Measurements from ENCODE around the gene SDK1. TPM values are rescaled to one million over a fixed set of nuclear protein-coding genes. Genes with fewer than 3 reads are reported as not detected.

The SDK1 gene
- total RNA-seq, 1 experiment from 2014 or later, result 20.0 TPM

DNA sequence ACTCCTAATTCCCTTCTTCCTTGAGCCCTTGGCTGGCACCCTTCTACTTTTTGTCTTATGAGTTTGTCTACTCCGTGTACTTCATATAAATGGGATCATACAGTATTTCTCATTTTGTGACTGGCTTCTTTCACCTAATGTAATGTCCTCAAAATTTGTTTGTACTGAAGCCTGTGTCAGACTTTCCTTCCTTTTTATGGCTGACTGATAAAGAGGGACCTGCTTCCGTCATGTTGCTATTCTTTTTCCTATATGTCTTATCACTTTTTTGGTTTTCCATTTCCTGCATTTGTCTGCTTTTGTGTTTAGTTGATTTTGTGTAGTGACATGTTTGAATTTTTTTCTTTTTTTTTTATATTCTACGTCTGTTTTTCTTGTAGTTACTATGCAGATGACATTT lies 470.9 kb downstream of the SDK1 start:
- BruUV-seq (replicated peaks), result no TSS peak
- Mint-ChIP-seq H3K36me3 (ENCODE audit: insufficient read depth, unreplicated experiment) (no peaks in the 10 kb centered on the region), H3K27ac (ENCODE audit: unreplicated experiment) (no peak overlapping the region), H3K4me1 (ENCODE audit: low read depth, unreplicated experiment) (no peaks in the 10 kb centered on the region), H3K9me3 (ENCODE audit: low read depth, unreplicated experiment) (no peaks in the 10 kb centered on the region), H3K4me3 (ENCODE audit: low read depth, unreplicated experiment) (no peak overlapping the region), H3K27me3 (ENCODE audit: unreplicated experiment) (no peaks in the 10 kb centered on the region)
- CTCF ChIA-PET, result interaction anchor here (0.6 kb wide), 1 partner anchor 21 kb away, joined by 3 read pairs; no protein-coding TSS in a partner anchor
- DNase-seq, result no peak
- TF ChIP-seq, protein P1, sequence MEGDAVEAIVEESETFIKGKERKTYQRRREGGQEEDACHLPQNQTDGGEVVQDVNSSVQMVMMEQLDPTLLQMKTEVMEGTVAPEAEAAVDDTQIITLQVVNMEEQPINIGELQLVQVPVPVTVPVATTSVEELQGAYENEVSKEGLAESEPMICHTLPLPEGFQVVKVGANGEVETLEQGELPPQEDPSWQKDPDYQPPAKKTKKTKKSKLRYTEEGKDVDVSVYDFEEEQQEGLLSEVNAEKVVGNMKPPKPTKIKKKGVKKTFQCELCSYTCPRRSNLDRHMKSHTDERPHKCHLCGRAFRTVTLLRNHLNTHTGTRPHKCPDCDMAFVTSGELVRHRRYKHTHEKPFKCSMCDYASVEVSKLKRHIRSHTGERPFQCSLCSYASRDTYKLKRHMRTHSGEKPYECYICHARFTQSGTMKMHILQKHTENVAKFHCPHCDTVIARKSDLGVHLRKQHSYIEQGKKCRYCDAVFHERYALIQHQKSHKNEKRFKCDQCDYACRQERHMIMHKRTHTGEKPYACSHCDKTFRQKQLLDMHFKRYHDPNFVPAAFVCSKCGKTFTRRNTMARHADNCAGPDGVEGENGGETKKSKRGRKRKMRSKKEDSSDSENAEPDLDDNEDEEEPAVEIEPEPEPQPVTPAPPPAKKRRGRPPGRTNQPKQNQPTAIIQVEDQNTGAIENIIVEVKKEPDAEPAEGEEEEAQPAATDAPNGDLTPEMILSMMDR (IDR thresholded peaks at IDR 0.05; ENCODE audit: unreplicated experiment), result no peak
- intact Hi-C loops (cut with micrococcal nuclease; ENCODE audit: unreplicated experiment), result no loop called here

DNA sequence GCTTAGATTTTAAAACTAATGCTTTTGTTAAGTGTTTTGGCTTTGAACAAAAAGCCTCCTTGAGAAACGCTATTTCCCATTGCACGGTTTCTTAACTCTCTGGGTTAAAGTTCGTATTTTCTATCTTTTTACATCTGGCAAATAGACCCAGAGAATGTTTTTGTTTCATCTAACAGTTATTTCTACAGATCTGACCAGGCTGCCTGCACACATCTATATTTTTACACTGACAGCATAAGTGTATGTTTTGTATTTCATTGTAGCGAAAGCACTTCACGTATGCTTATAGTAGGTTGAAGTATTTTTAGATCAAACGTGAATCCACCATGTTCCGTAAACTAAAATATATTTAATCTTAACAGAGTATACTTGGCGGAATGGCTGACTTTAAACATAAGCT lies 477.3 kb downstream of the SDK1 start:
- no peaks in the 10 kb centered on the region for H3K27me3 Mint-ChIP-seq (ENCODE audit: unreplicated experiment)
- H3K4me3 Mint-ChIP-seq (ENCODE audit: low read depth, unreplicated experiment), result no peak overlapping the region
- H3K9me3 Mint-ChIP-seq (ENCODE audit: low read depth, unreplicated experiment), result peaks cover 3% of the 10 kb centered on the region
- no peak for DNase-seq
- TF ChIP-seq, protein P1 (IDR thresholded peaks at IDR 0.05; ENCODE audit: unreplicated experiment), result no peak
- H3K27ac Mint-ChIP-seq (ENCODE audit: unreplicated experiment), result no peak overlapping the region
- BruUV-seq (replicated peaks), result no TSS peak
- H3K4me1 Mint-ChIP-seq (ENCODE audit: low read depth, unreplicated experiment), result no peaks in the 10 kb centered on the region
- CTCF ChIA-PET, result no interaction called here
- no peaks in the 10 kb centered on the region for H3K36me3 Mint-ChIP-seq (ENCODE audit: insufficient read depth, unreplicated experiment)
- intact Hi-C loops (cut with micrococcal nuclease; ENCODE audit: unreplicated experiment), result no loop called here

DNA sequence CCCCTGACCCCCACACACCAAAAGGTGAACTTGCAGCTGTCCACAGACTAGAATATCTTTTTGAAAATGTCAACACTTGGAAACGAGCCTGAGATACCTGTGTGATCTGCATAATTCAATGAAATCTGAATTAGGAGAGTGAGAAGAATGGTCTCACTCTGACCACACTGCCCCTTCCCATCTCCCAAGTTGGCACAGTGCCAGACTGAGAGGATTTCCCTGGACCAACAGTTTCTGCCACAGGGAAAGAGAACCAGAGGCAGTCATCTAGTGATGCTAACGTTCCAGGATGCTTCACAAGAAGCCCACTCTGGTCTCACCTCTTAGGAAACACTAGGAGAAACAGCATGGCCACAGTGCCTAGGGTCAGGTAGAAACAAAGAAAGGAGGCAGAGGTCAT lies 479.0 kb downstream of the SDK1 start:
- Mint-ChIP-seq H3K4me1 (ENCODE audit: low read depth, unreplicated experiment) (no peaks in the 10 kb centered on the region), H3K4me3 (ENCODE audit: low read depth, unreplicated experiment) (no peak overlapping the region), H3K27ac (ENCODE audit: unreplicated experiment) (no peak overlapping the region), H3K27me3 (ENCODE audit: unreplicated experiment) (no peaks in the 10 kb centered on the region), H3K36me3 (ENCODE audit: insufficient read depth, unreplicated experiment) (no peaks in the 10 kb centered on the region), H3K9me3 (ENCODE audit: low read depth, unreplicated experiment) (peaks cover 3% of the 10 kb centered on the region)
- CTCF ChIA-PET, result no interaction called here
- intact Hi-C loops (cut with micrococcal nuclease; ENCODE audit: unreplicated experiment), result no loop called here
- no peak for DNase-seq
- no TSS peak for BruUV-seq (replicated peaks)
- TF ChIP-seq, protein P1 (IDR thresholded peaks at IDR 0.05; ENCODE audit: unreplicated experiment), result no peak

DNA sequence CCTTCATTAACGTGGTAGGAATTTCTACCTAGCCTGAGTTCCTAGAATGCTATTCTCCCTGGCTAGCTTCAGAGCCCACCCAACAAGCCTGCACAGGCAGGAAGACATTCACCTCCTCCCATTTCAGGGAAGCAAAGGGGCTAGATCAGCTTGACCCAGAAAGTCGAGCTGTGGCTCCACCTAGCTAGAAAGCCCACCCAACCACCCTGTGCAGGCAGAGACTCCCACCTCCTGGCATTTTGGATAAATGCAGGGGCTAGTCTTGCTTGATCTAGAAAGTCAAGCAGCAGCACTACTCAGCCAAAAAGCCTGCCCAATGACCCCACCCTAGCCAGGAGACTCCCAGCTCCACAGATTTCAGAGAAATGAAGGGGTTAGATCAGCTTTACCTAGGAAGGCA lies 479.5 kb downstream of the SDK1 start:
- Mint-ChIP-seq H3K9me3 (ENCODE audit: low read depth, unreplicated experiment) (peaks cover 3% of the 10 kb centered on the region), H3K4me1 (ENCODE audit: low read depth, unreplicated experiment) (no peaks in the 10 kb centered on the region), H3K27me3 (ENCODE audit: unreplicated experiment) (no peaks in the 10 kb centered on the region), H3K36me3 (ENCODE audit: insufficient read depth, unreplicated experiment) (no peaks in the 10 kb centered on the region), H3K4me3 (ENCODE audit: low read depth, unreplicated experiment) (no peak overlapping the region), H3K27ac (ENCODE audit: unreplicated experiment) (no peak overlapping the region)
- CTCF ChIA-PET, result no interaction called here
- DNase-seq, result no peak
- TF ChIP-seq, protein P1 (IDR thresholded peaks at IDR 0.05; ENCODE audit: unreplicated experiment), result no peak
- intact Hi-C loops (cut with micrococcal nuclease; ENCODE audit: unreplicated experiment), result no loop called here
- BruUV-seq (replicated peaks), result no TSS peak
